Endodermal cell (in vitro differentiated cells): Measurements from ENCODE around the gene MIX23. TPM values are rescaled to one million over a fixed set of nuclear protein-coding genes. Genes with fewer than 3 reads are reported as not detected.

Source experiments
- DNase-seq: peaks from one replicate; pipeline ENCODE4 v3.0.0-alpha.2; 2017
- H3K27ac ChIP-seq: 2 replicates; pipeline ENCODE4 v1.5.1; 2013; ENCODE audit warnings: mild to moderate bottlenecking, low read depth, low read length, moderate library complexity
- H3K27me3 ChIP-seq: 2 replicates; pipeline ENCODE4 v1.6.1; 2013; ENCODE audit warnings: mild to moderate bottlenecking, low read length, moderate library complexity; ENCODE audit not compliant: insufficient read depth, control insufficient read depth, poor library complexity, severe bottlenecking
- H3K36me3 ChIP-seq: 2 replicates; pipeline ENCODE4 v1.7.0; 2013; ENCODE audit warnings: mild to moderate bottlenecking, low read length, moderate library complexity; ENCODE audit not compliant: control insufficient read depth, insufficient read depth
- H3K4me1 ChIP-seq: one replicate; pipeline ENCODE4 v1.7.0; 2013; ENCODE audit warnings: low read length; ENCODE audit not compliant: control insufficient read depth, insufficient read depth
- H3K4me3 ChIP-seq: 2 replicates; pipeline ENCODE4 v1.5.1; 2013; ENCODE audit warnings: mild to moderate bottlenecking, low read length, moderate library complexity
- H3K9ac ChIP-seq: 2 replicates; pipeline ENCODE4 v1.6.1; 2013; ENCODE audit warnings: mild to moderate bottlenecking, low read length, moderate library complexity; ENCODE audit not compliant: poor library complexity, severe bottlenecking; ENCODE audit errors: extremely low read depth
- H3K9me3 ChIP-seq: 2 replicates; pipeline ENCODE4 v1.6.1; 2013; ENCODE audit warnings: mild to moderate bottlenecking, low read length, moderate library complexity; ENCODE audit not compliant: control insufficient read depth
- H3K27ac Mint-ChIP-seq: 2 replicates; pipeline ENCODE4 v1.8.0; 2020; ENCODE audit warnings: mixed read lengths
- H3K27me3 Mint-ChIP-seq: 2 replicates; pipeline ENCODE4 v1.8.0; 2021; ENCODE audit warnings: mild to moderate bottlenecking, mixed read lengths; ENCODE audit not compliant: insufficient read depth
- H3K36me3 Mint-ChIP-seq: 2 replicates; pipeline ENCODE4 v1.8.0; 2020; ENCODE audit warnings: low read depth, mixed read lengths
- H3K4me1 Mint-ChIP-seq: 2 replicates; pipeline ENCODE4 v1.8.0; 2020; ENCODE audit warnings: mixed read lengths
- H3K4me3 Mint-ChIP-seq: 2 replicates; pipeline ENCODE4 v1.8.0; 2020; ENCODE audit warnings: mild to moderate bottlenecking, moderate library complexity, mixed read lengths
- H3K9me3 Mint-ChIP-seq: 2 replicates; pipeline ENCODE4 v1.8.0; 2020; ENCODE audit warnings: mild to moderate bottlenecking, mixed read lengths
- CTCF ChIP-seq: fragments of 200-600 bp; sonication (generic); conservative IDR thresholded peaks from 2 replicates; pipeline ENCODE4 v1.5.0; 2021; ENCODE audit warnings: antibody characterized with exemption, mild to moderate bottlenecking
- WGBS, 2 experiments: methylation state at CpG; one replicate each; pipeline versions ENCODE4 v1.1.5 to v1.1.7; 2013; ENCODE audit warnings: missing lambda C conversion rate in 2 of 2, mixed read lengths in 1 of 2; ENCODE audit not compliant: insufficient coverage in 1 of 2, insufficient read length in 1 of 2; 5-methylcytosine and 5-hydroxymethylcytosine counted together
- total RNA-seq, 2 donors: library from RNA; stranded (reverse); fragmentation: NEBNext Ultra II Directional in 1 of 2; extraction: Animal tissue kit (Norgen Biotek cat#: 25700) in 1 of 2; gene quantifications; 2 replicates in 1 of 2; 3 replicates in 1 of 2; pipeline ENCODE4 v1.2.1, GENCODE V29; 2021

The MIX23 gene
- total RNA-seq, 2 donors from 2014 or later, result 54.1 to 62.6 TPM

- H3K36me3 ChIP-seq, result no peaks in the 10 kb centered on the region
- H3K27me3 ChIP-seq, result peaks cover 94% of the 10 kb centered on the region
- Mint-ChIP-seq H3K36me3 (no peaks in the 10 kb centered on the region), H3K4me1 (peaks cover 12% of the 10 kb centered on the region), H3K27me3 (peaks cover 77% of the 10 kb centered on the region), H3K27ac (no peak overlapping the region), H3K4me3 (no peak overlapping the region), H3K9me3 (no peaks in the 10 kb centered on the region)
- no peak for DNase-seq
- no peaks in the 10 kb centered on the region for H3K9me3 ChIP-seq
- H3K4me1 ChIP-seq, result peaks cover 3% of the 10 kb centered on the region
- TF ChIP-seq CTCF, result no peak
- no peak overlapping the region for H3K9ac ChIP-seq
- no peak overlapping the region for H3K27ac ChIP-seq
- no peak overlapping the region for H3K4me3 ChIP-seq
- 89% methylated on average over 1 of the region's 1 CpG; no CpG with 5 or more reads in 1 of the 2 experiments for WGBS, 2 experiments
These were observed 72.7 kb downstream of the MIX23 start for GRCh38 chr3:122310361-122310760.

Other genes starting within 250 kb of the MIX23 start
- gene CASR, start 199.6 kb downstream of the MIX23 start, total RNA-seq, result under 1 TPM in 1 of 2 donors, not detected in 1; 0.04 TPM
- gene CSTA, start 58.0 kb downstream of the MIX23 start, total RNA-seq, result not detected
- 10 to 100 TPM; 40.9 to 61.7 TPM for gene FAM162A, start 951 bp upstream of the MIX23 start, total RNA-seq
- gene WDR5B, start 32.8 kb upstream of the MIX23 start, total RNA-seq, result 1 to 10 TPM; 4.2 to 4.9 TPM
- gene KPNA1, start 131.7 kb upstream of the MIX23 start, total RNA-seq, result 10 to 100 TPM; 90.5 to 93.4 TPM
- 1 to 10 TPM; 3.7 to 4.3 TPM for gene PARP9, start 181.1 kb upstream of the MIX23 start, total RNA-seq
- gene DTX3L, start 181.1 kb upstream of the MIX23 start, total RNA-seq, result 1 to 10 TPM; 4.9 to 6.6 TPM
- gene PARP15, start 194.4 kb upstream of the MIX23 start, total RNA-seq, result under 1 TPM; 0.18 to 0.44 TPM